NCI-H345 (cell line): ENCODE measurements around the gene ADAT2.
"Not testable (repeated sequence)": the region's sequence is repeated elsewhere in the genome, so short reads cannot be mapped to it uniquely, and the experiment has no call there.

Experiments used
- DNase-seq: peaks from one replicate; lab custom pipeline; 2025; lab: John Stamatoyannopoulos, UW

The ADAT2 gene

GRCh38 chr6:143450453-143451371 lies at the start of gene ADAT2, which contains the start of gene PEX3:
Gene ADAT2, minus strand, starts transcription at chr6:143450695. Its CDS starts 37 bp downstream, at chr6:143450658.
Gene PEX3, plus strand, starts transcription at chr6:143450805. Its CDS starts 238 bp downstream, at chr6:143451043.
- DNase-seq: peak; percentile 95

GRCh38 chr6:143498428-143498827 lies 47.9 kb upstream of the ADAT2 start:
- DNase-seq: no peak

- DNase-seq: no peak
Observed at GRCh38 chr6:143496974-143497373, 46.5 kb upstream of the ADAT2 start.

GRCh38 chr6:143490775-143491174 lies 40.3 kb upstream of the ADAT2 start:
- no peak for DNase-seq

GRCh38 chr6:143490244-143490643 lies 39.7 kb upstream of the ADAT2 start:
- no peak for DNase-seq

GRCh38 chr6:143486752-143487151 lies 36.3 kb upstream of the ADAT2 start:
- DNase-seq: no peak

- DNase-seq: no peak
Observed at GRCh38 chr6:143485967-143486366, 35.5 kb upstream of the ADAT2 start.

- DNase-seq: no peak
Observed at GRCh38 chr6:143482593-143482992, 32.1 kb upstream of the ADAT2 start.

GRCh38 chr6:143478479-143479062 lies 28.1 kb upstream of the ADAT2 start:
- no peak for DNase-seq

GRCh38 chr6:143476545-143476944 lies 26.1 kb upstream of the ADAT2 start:
- no peak for DNase-seq

GRCh38 chr6:143471822-143472221 lies 21.3 kb upstream of the ADAT2 start:
- DNase-seq: no peak

GRCh38 chr6:143468823-143469222 lies 18.3 kb upstream of the ADAT2 start:
- DNase-seq: not testable (repeated sequence)

- DNase-seq: no peak
Observed at GRCh38 chr6:143468026-143468425, 17.5 kb upstream of the ADAT2 start.

- DNase-seq: no peak
Observed at GRCh38 chr6:143465546-143465945, 15.1 kb upstream of the ADAT2 start.

- DNase-seq: no peak
Observed at GRCh38 chr6:143457563-143458359, 7.3 kb upstream of the ADAT2 start.

- no peak for DNase-seq
Observed at GRCh38 chr6:143451531-143451930, 1.0 kb upstream of the ADAT2 start.

- DNase-seq: no peak
Observed at GRCh38 chr6:143449714-143450452, 612 bp downstream of the ADAT2 start.

- no peak for DNase-seq
Observed at GRCh38 chr6:143449082-143449713, 1.3 kb downstream of the ADAT2 start.

GRCh38 chr6:143447865-143448264 lies 2.6 kb downstream of the ADAT2 start:
- DNase-seq: not testable (repeated sequence)

GRCh38 chr6:143443096-143443495 lies 7.4 kb downstream of the ADAT2 start:
- no peak for DNase-seq
